ENCODE results near the gene MUC5AC. TPM values are rescaled to one million over a fixed set of nuclear protein-coding genes. Genes with fewer than 3 reads are reported as not detected.
"Not testable (repeated sequence)": the region's sequence is repeated elsewhere in the genome, so short reads cannot be mapped to it uniquely, and the experiment has no call there.

MUC5AC gene
- total and polyA plus RNA-seq, 7 donors, result 0.02 TPM; not detected in 6

- ATAC-seq (no peak), DNase-seq (peak; percentile 4 to 34)
- Histone ChIP-seq H3K4me3 (no peak overlapping the region), H3K9me3 (no peaks in the 10 kb centered on the region), H3K27ac (no peak overlapping the region), H3K36me3 (ENCODE audit: insufficient read depth in 1 of 2, low read depth in 1 of 2) (no peaks in the 10 kb centered on the region), H3K4me1 (no peaks in the 10 kb centered on the region), H3K27me3 (ENCODE audit: insufficient read depth in 3 of 3, low read length in 2 of 3) (peaks cover 0 to 32% (median 2%) of the 10 kb centered on the region in 3 donors)
- no peak for TF ChIP-seq CTCF (IDR thresholded peaks at IDR 0.05)
- intact Hi-C loops (cut with DNase I), result no loop called here
- WGBS, 3 donors, result 77 to 81% (median 80%) methylated on average over 32 to 39 of the region's 39 CpGs
Measured at GRCh38 chr11:1109918-1110705, 47.6 kb upstream of the MUC5AC start.

GRCh38 chr11:1111545-1112212 lies 46.1 kb upstream of the MUC5AC start:
- 69 to 76% (median 74%) methylated on average over 10 of the region's 10 CpGs for WGBS, 3 donors
- TF ChIP-seq CTCF (IDR thresholded peaks at IDR 0.05), result no peak
- intact Hi-C loops (cut with DNase I), result no loop called here
- DNase-seq (peak; percentile 10 to 32), ATAC-seq (no peak)
- no peaks in the 10 kb centered on the region for H3K36me3 ChIP-seq (ENCODE audit: insufficient read depth in 1 of 2, low read depth in 1 of 2)
- no peak overlapping the region for H3K4me3 ChIP-seq
- peaks cover 0 to 38% (median 2%) of the 10 kb centered on the region in 3 donors for H3K27me3 ChIP-seq (ENCODE audit: insufficient read depth in 3 of 3, low read length in 2 of 3)
- no peaks in the 10 kb centered on the region for H3K9me3 ChIP-seq
- no peaks in the 10 kb centered on the region for H3K4me1 ChIP-seq
- no peak overlapping the region for H3K27ac ChIP-seq

GRCh38 chr11:1112351-1113191 lies 45.2 kb upstream of the MUC5AC start:
- Histone ChIP-seq H3K4me1 (no peaks in the 10 kb centered on the region), H3K9me3 (no peaks in the 10 kb centered on the region), H3K27ac (no peak overlapping the region), H3K27me3 (ENCODE audit: insufficient read depth in 3 of 3, low read length in 2 of 3) (peaks cover 0 to 32% (median 2%) of the 10 kb centered on the region in 3 donors), H3K4me3 (no peak overlapping the region), H3K36me3 (ENCODE audit: insufficient read depth in 1 of 2, low read depth in 1 of 2) (no peaks in the 10 kb centered on the region)
- TF ChIP-seq CTCF (IDR thresholded peaks at IDR 0.05), result no peak
- intact Hi-C loops (cut with DNase I), result no loop called here
- WGBS, 3 donors, result 85 to 92% (median 91%) methylated on average over 13 to 14 of the region's 14 CpGs
- peak in 1 of 2 donors; percentile 30 for DNase-seq
- ATAC-seq, result no peak

GRCh38 chr11:1113405-1114201 lies 44.1 kb upstream of the MUC5AC start:
- Histone ChIP-seq H3K27me3 (ENCODE audit: insufficient read depth in 3 of 3, low read length in 2 of 3) (peaks cover 0 to 22% (median 2%) of the 10 kb centered on the region in 3 donors), H3K36me3 (ENCODE audit: insufficient read depth in 1 of 2, low read depth in 1 of 2) (no peaks in the 10 kb centered on the region), H3K9me3 (no peaks in the 10 kb centered on the region), H3K4me1 (no peaks in the 10 kb centered on the region), H3K27ac (no peak overlapping the region), H3K4me3 (no peak overlapping the region)
- intact Hi-C loops (cut with DNase I), result no loop called here
- ATAC-seq, result no peak
- peak; percentile 8 to 53 for DNase-seq
- 80 to 82% (median 82%) methylated on average over 33 to 36 of the region's 36 CpGs for WGBS, 3 donors
- TF ChIP-seq CTCF (IDR thresholded peaks at IDR 0.05), result no peak

- intact Hi-C loops (cut with DNase I); H3K9me3 ChIP-seq; H3K4me3 ChIP-seq; H3K27ac ChIP-seq; H3K4me1 ChIP-seq; ATAC-seq; H3K36me3 ChIP-seq (ENCODE audit: insufficient read depth in 1 of 2, low read depth in 1 of 2): not testable (repeated sequence)
- DNase-seq, result peak in 1 of 2 donors; percentile 5
- H3K27me3 ChIP-seq (ENCODE audit: insufficient read depth in 3 of 3, low read length in 2 of 3), result peaks cover 0 to 21% (median 2%) of the 10 kb centered on the region in 3 donors
- 84 to 87% (median 85%) methylated on average over 6 of the region's 6 CpGs for WGBS, 3 donors
Measured at GRCh38 chr11:1115292-1115691, 42.5 kb upstream of the MUC5AC start.
